Activated CD8-positive, alpha-beta T cell treated with anti-CD3 and anti-CD28 coated beads for 36 hours (primary cell): ENCODE data around the gene LAD1. TPM values are rescaled to one million over a fixed set of nuclear protein-coding genes. Genes with fewer than 3 reads are reported as not detected.

ENCODE experiments used
- ATAC-seq: fragments of 200-7000 bp; cut with Tn5 transposase; one replicate; pipeline ENCODE4 v1.10.0; 2021; ENCODE audit warnings: mild to moderate bottlenecking, moderate library complexity
- CTCF ChIA-PET: fragments of 350-600 bp; sonication (Branson Sonifier 250); formaldehyde crosslinking; loops from one replicate; lab custom pipeline; 2021; ENCODE audit warnings: antibody characterized with exemption; lab: Charles Lee
- POLR2A ChIA-PET: fragments of 350-600 bp; sonication (Branson Sonifier 250); formaldehyde crosslinking; loops from one replicate; lab custom pipeline; 2021; ENCODE audit warnings: antibody characterized with exemption; lab: Charles Lee
- DNase-seq: peaks from one replicate; pipeline ENCODE4 v3.0.0-alpha.2; 2020
- H3K27ac Mint-ChIP-seq: one replicate; pipeline ENCODE4 v1.8.0; 2021; ENCODE audit warnings: mild to moderate bottlenecking, mixed read lengths
- H3K27me3 Mint-ChIP-seq: one replicate; pipeline ENCODE4 v1.8.0; 2021; ENCODE audit warnings: mixed read lengths
- H3K36me3 Mint-ChIP-seq: one replicate; pipeline ENCODE4 v1.8.0; 2021; ENCODE audit warnings: low read depth, mixed read lengths
- H3K4me1 Mint-ChIP-seq: one replicate; pipeline ENCODE4 v1.8.0; 2021; ENCODE audit warnings: low read depth, mixed read lengths
- H3K4me3 Mint-ChIP-seq: one replicate; pipeline ENCODE4 v1.8.0; 2021; ENCODE audit warnings: mild to moderate bottlenecking, moderate library complexity, mixed read lengths
- H3K9me3 Mint-ChIP-seq: one replicate; pipeline ENCODE4 v1.8.0; 2021; ENCODE audit warnings: mixed read lengths
- CTCF ChIP-seq: fragments of 200-600 bp; IDR thresholded peaks from one replicate; pipeline ENCODE4 v1.8.0; 2022; ENCODE audit warnings: antibody characterized with exemption, mild to moderate bottlenecking
- intact Hi-C: fragments of 100-400 bp; cut with micrococcal nuclease; formaldehyde crosslinking; loops from one replicate; pipeline ENCODE4 v1.10.0; 2022
- total RNA-seq, 2 experiments: library from RNA; stranded (reverse); gene quantifications; one replicate each; pipeline ENCODE4 v1.2.3, GENCODE V29; 2021

Gene LAD1
- total RNA-seq, 2 experiments from 2014 or later, result not detected

GRCh38 chr1:201389051-201389450 is 10.1 kb downstream of the LAD1 start:
- TF ChIP-seq CTCF, result no peak
- no peak overlapping the region for H3K27ac Mint-ChIP-seq
- H3K9me3 Mint-ChIP-seq, result no peaks in the 10 kb centered on the region
- no peak for DNase-seq
- H3K27me3 Mint-ChIP-seq, result peaks cover 3% of the 10 kb centered on the region
- CTCF ChIA-PET, result interaction anchor here (0.7 to 1.0 kb wide), 2 partner anchors 26 to 52 kb away, joined by 3 read pairs; no protein-coding TSS in a partner anchor
- ATAC-seq, result no peak
- H3K4me3 Mint-ChIP-seq, result no peak overlapping the region
- no peaks in the 10 kb centered on the region for H3K4me1 Mint-ChIP-seq
- POLR2A ChIA-PET, result interaction anchor here (0.6 kb wide), 1 partner anchor 48 kb away, joined by 3 read pairs; no protein-coding TSS in a partner anchor
- no peaks in the 10 kb centered on the region for H3K36me3 Mint-ChIP-seq
- intact Hi-C loops, result no loop called here

GRCh38 chr1:201386208-201386607 is 12.9 kb downstream of the LAD1 start:
- no peak for ATAC-seq
- Mint-ChIP-seq H3K9me3 (no peaks in the 10 kb centered on the region), H3K27me3 (peaks cover 3% of the 10 kb centered on the region), H3K4me1 (no peaks in the 10 kb centered on the region), H3K4me3 (no peak overlapping the region), H3K27ac (no peak overlapping the region), H3K36me3 (no peaks in the 10 kb centered on the region)
- ChIA-PET POLR2A (no interaction called here), CTCF (interaction anchor here (0.8 to 3.4 kb wide), 12 partner anchors 10 to 132 kb away, joined by 3 to 20 read pairs (median 4); no protein-coding TSS in a partner anchor)
- intact Hi-C loops, result no loop called here
- TF ChIP-seq CTCF, result no peak
- no peak for DNase-seq

GRCh38 chr1:201385299-201385891 is 13.7 kb downstream of the LAD1 start:
- no peak overlapping the region for H3K27ac Mint-ChIP-seq
- no peaks in the 10 kb centered on the region for H3K36me3 Mint-ChIP-seq
- POLR2A ChIA-PET, result no interaction called here
- TF ChIP-seq CTCF, result peak; percentile 68
- peaks cover 3% of the 10 kb centered on the region for H3K27me3 Mint-ChIP-seq
- no peaks in the 10 kb centered on the region for H3K4me1 Mint-ChIP-seq
- H3K9me3 Mint-ChIP-seq, result no peaks in the 10 kb centered on the region
- CTCF ChIA-PET, result interaction anchor here (0.8 to 3.4 kb wide), 12 partner anchors 9 to 131 kb away, joined by 3 to 20 read pairs (median 4); no protein-coding TSS in a partner anchor
- peak; percentile 71 for DNase-seq
- no peak overlapping the region for H3K4me3 Mint-ChIP-seq
- peak; percentile 90 for ATAC-seq
- intact Hi-C loops, result no loop called here

GRCh38 chr1:201384406-201384782 is 14.7 kb downstream of the LAD1 start:
- CTCF ChIA-PET, result interaction anchor here (0.9 to 3.4 kb wide), 5 partner anchors 13 to 51 kb away, joined by 3 to 20 read pairs (median 4); no protein-coding TSS in a partner anchor
- POLR2A ChIA-PET, result no interaction called here

More at GRCh38 chr1:201384406-201384782, 14.7 kb downstream of the LAD1 start:
- Mint-ChIP-seq H3K4me3 (no peak overlapping the region), H3K9me3 (no peaks in the 10 kb centered on the region), H3K27ac (no peak overlapping the region), H3K4me1 (no peaks in the 10 kb centered on the region), H3K36me3 (no peaks in the 10 kb centered on the region), H3K27me3 (peaks cover 3% of the 10 kb centered on the region)
- DNase-seq, result no peak
- intact Hi-C loops, result no loop called here
- ATAC-seq, result no peak
- TF ChIP-seq CTCF, result no peak
